HG03060 (cell line): ENCODE results near the gene RPL7A.

Experiments
- ATAC-seq: cut with Tn5 transposase; IDR thresholded peaks from one replicate; pipeline ENCODE4 v1.9.1; 2021; ENCODE audit warnings: low read depth, moderate number of reproducible peaks; ENCODE audit not compliant: unreplicated experiment

Gene RPL7A

GRCh38 chr9:133346021-133346785, 1.8 kb upstream of the RPL7A start:
- no peak for ATAC-seq

GRCh38 chr9:133347515-133347984, 468 bp upstream of the RPL7A start:
- ATAC-seq: peak; percentile 0

- ATAC-seq: no peak
Observed at GRCh38 chr9:133348718-133349573, 928 bp downstream of the RPL7A start.

GRCh38 chr9:133349965-133350616, 2.1 kb downstream of the RPL7A start:
- ATAC-seq: no peak

GRCh38 chr9:133351526-133351907, 3.5 kb downstream of the RPL7A start:
- no peak for ATAC-seq

GRCh38 chr9:133351908-133352634, 4.1 kb downstream of the RPL7A start:
- ATAC-seq: no peak

- ATAC-seq: no peak
Observed at GRCh38 chr9:133352635-133353340, 4.8 kb downstream of the RPL7A start.

- ATAC-seq: no peak
Observed at GRCh38 chr9:133353548-133353947, 5.5 kb downstream of the RPL7A start.

GRCh38 chr9:133354766-133355165, 6.7 kb downstream of the RPL7A start:
- ATAC-seq: no peak

- ATAC-seq: no peak
Observed at GRCh38 chr9:133355881-133356357, 7.9 kb downstream of the RPL7A start.

GRCh38 chr9:133356391-133357091, 8.5 kb downstream of the RPL7A start, which contains the start of the genes SURF1 and SURF2:
TSS of gene SURF1 (minus strand) at chr9:133356487. CDS start at chr9:133356453, 34 bp downstream.
TSS of gene SURF2 (plus strand) at chr9:133356550. CDS start at chr9:133356593, 43 bp downstream.
- no peak for ATAC-seq

- ATAC-seq: no peak
Observed at GRCh38 chr9:133357656-133358055, 9.6 kb downstream of the RPL7A start.

- ATAC-seq: no peak
Observed at GRCh38 chr9:133359399-133360175, 11.6 kb downstream of the RPL7A start.

GRCh38 chr9:133360400-133361393, 12.7 kb downstream of the RPL7A start:
- no peak for ATAC-seq

GRCh38 chr9:133361507-133362092, 13.6 kb downstream of the RPL7A start:
- no peak for ATAC-seq

GRCh38 chr9:133362359-133363044, 14.5 kb downstream of the RPL7A start:
- no peak for ATAC-seq
